HG02981 (cell line): ENCODE measurements around the gene WSCD2.

ENCODE experiments used
- ATAC-seq: cut with Tn5 transposase; IDR thresholded peaks from one replicate; pipeline ENCODE4 v1.9.1; 2021; ENCODE audit warnings: mild to moderate bottlenecking, moderate library complexity; ENCODE audit not compliant: unreplicated experiment

The WSCD2 gene

DNA sequence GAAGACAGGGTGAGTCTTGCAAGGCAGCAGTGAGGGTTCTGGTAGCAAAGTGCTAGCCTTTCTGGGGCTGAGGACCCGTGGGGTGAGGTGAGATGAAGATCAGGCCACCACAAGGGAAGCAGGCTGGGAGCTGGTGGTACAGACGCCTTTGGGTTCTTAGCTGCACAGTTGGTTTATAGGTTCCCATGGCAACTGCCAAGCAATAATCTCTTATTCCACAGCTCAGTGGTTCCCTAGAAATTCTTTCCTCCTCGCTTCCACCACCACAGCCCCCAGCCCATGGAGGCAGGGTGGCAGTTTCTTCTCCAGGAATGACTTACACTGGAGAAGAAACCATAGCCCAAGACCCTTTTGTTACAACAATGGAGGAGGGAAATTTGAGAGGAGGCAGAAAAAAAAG, 127.9 kb downstream of the WSCD2 start:
- no peak for ATAC-seq

- ATAC-seq: no peak
These were observed 128.6 kb downstream of the WSCD2 start for GRCh38 chr12:108257610-108258106.

DNA sequence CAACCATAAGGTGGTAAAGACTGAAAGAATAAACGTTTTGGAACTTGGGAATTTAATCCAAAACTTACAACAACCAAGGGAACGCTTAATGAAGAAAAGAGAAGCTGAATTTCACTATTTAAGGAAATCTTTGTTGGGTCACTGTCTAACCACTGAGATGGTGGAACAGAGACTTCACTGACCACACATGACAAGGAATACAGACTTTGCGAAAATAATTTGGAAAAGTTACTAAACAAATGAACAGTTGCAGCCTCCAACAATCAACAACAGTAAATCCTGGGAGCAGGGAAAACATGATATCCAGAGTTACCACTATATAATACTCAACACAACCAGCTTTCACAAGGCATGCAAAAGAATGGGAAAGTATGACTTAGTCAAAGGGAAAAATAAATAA, 131.0 kb downstream of the WSCD2 start:
- no peak for ATAC-seq

- ATAC-seq: no peak
These were observed 131.9 kb downstream of the WSCD2 start for GRCh38 chr12:108260969-108261368.

GRCh38 chr12:108265505-108265904, 136.4 kb downstream of the WSCD2 start:
- ATAC-seq: no peak

GRCh38 chr12:108266131-108266530, 137.0 kb downstream of the WSCD2 start:
- no peak for ATAC-seq

GRCh38 chr12:108267450-108267849, 138.4 kb downstream of the WSCD2 start:
- ATAC-seq: no peak

DNA sequence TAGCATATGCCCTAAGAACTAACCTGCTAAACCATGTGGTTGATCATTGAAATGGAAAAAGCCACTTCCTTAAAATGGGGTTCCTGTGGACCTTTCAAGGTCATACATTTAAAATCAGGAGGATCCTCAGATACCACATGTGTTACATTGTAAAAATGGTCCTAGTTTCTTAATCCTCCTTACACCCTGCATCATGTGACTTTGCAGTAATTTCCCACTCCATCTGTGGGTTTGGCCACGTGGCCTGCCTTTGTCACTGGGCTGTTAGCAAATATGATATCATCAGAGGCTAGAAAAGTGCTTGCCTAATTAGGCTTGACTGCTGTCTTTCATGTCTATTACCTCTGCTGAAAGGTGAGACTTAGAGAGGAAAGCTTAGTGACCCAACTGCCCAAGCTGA, 139.3 kb downstream of the WSCD2 start:
- no peak for ATAC-seq

GRCh38 chr12:108269224-108269623, 140.1 kb downstream of the WSCD2 start:
- no peak for ATAC-seq

DNA sequence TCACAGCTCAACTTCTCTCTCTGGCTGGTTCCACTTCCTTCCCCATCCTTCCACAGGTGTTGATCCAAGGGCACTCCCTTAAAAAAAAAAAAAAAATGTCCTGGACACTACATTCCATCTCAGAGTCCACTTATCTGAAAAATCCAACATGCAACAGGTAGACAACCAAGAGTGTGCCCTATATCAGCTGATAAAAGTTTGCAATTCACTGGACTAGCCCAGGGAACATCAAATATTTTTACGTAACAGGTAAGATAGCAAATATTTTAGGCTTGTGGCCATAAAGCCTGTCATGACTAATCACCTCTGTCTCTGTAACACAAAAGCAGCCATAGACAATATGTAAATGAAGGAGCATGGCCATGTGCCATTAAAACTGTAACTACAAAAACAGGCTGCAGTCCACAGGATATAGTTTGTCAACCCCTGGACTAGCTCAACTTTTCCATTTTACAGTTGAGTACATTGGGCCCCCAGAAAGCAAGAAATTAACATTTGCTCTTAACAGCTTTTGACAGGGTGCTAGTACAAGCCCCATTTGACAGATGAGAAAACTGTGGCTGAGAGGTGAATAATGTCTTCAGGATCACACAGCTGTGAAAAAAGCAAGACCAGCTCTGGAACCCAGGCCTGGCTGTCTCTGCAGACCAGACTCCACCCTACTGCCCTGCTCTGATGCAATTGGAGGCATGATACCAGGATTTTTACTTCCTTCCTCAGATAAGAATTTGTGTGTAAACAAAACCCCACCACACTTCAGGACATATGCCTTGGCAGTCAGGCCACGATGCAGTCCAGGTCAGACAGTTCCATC, 141.2 kb downstream of the WSCD2 start:
- no peak for ATAC-seq

GRCh38 chr12:108270849-108271143, 141.7 kb downstream of the WSCD2 start:
- no peak for ATAC-seq

DNA sequence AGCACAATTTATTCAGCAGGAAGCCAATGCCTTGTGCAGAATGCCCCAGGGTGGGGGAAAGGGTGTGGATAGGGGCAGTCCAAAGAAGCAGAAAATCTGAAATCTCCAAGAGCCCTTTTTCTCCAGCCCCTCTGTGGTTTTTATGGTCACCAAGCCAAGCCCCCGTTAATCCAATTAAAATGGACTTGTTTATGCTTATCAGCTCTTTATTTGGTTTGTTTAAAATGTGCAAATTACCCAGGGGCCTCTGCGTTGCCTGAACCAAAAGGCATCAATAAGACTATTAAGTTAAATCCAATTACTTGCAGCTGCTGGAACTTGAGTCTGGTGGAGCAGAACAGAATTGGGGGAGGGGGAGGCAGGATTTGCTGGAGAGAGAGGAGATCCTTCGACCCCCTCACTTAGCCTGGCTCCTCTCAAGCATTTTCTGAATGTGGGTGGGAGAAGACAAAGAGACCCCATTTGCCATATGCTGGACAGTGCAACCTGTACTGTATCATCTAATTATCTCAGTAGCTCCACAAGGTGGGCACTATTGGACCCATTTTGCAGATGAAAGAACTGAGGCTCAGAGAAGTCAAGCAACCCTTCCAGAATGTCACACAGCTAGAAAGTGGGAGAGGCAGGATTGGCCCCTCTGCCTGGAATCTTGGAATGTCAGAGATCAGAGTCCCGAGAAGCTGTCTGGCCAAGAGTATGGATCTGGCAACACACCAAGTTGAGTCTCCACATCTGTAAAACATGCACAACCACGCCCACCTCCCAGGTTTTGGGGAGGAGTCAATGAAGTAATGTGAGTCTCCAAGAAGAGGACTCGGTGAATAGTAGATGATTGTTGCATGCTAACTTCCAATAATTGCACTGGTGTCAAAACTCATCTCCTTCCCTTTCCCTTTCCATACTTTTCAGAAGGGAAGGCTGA, 143.1 kb downstream of the WSCD2 start:
- ATAC-seq: no peak

DNA sequence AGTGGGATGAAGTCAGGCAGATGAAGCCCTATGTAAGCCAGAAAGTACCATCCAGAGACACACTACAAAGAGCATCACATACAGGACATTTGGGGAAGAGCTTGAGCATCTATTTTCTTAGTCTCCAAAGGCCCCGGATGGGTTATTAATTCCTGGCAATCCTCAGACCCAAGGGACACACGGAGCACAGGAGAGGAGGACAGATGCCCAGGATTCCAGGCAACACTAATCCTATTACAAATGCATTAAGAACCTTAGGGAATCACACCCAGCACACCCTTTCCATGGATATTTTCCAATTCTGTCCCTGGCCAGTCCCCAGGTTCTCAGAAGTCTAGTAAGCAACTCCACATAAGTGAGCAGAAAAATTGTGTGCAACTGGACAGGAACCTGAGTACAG, 144.1 kb downstream of the WSCD2 start:
- ATAC-seq: no peak

GRCh38 chr12:108277613-108278012, 148.5 kb downstream of the WSCD2 start:
- no peak for ATAC-seq

DNA sequence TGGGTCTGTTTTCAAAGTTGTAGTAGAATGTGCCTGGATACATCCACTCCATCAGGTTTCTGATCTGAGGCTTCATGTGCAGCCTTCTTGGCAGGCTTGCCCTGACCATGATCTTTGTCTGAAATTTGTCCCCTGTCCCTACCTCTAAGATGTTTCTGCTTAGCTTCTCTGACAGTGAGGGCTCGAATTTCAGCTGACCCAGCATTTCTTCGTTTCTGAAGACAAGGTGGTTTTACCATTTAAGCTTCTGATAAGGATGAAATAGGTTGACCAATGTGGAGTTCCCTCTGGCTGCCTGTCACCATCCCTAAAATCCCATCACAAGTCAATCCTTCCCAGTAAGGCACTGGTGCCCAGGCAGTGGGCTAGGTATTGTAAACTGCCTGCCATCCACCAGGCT, 153.1 kb downstream of the WSCD2 start:
- ATAC-seq: no peak

- no peak for ATAC-seq
These were observed 153.6 kb downstream of the WSCD2 start for GRCh38 chr12:108282676-108283075.

DNA sequence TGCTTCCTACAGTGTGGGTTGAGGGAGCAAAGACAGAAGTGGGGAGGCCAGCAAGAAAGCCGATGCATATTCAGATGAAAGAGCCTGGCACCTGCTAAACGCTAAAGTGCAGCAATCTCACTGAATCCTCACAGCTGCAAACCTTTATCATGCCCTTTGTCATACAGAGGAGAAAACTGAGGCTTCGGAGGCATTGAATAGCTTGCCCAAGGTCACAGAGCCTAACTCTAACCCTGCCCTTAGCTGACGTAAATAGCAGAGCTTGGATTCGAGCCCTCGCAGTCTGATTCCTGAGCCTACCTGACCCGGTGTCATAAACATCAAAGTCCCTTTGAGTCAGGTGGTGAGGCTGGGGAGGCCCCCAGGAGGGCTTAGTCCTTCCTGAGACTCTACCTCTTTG, 155.1 kb downstream of the WSCD2 start:
- no peak for ATAC-seq

- no peak for ATAC-seq
These were observed 155.9 kb downstream of the WSCD2 start for GRCh38 chr12:108285016-108285415.

DNA sequence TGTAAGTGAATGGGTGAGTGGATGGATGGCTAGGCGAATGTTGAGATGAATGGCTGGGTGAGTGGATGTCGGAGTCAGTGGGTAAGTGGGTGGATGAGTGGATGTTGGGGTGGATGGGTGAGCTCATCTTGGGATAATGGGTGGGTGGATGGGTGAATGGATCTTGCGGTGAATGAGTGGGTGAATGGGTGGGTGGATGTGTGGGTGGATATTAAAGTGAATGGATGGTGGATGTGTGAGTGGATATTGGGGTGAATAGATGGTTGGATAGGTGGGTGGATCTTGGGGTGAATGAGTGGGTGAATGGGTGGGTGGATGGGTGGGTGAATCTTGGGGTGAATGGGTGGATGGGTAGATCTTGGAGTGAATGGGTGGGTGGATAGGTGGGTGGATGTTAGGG, 158.1 kb downstream of the WSCD2 start:
- no peak for ATAC-seq

DNA sequence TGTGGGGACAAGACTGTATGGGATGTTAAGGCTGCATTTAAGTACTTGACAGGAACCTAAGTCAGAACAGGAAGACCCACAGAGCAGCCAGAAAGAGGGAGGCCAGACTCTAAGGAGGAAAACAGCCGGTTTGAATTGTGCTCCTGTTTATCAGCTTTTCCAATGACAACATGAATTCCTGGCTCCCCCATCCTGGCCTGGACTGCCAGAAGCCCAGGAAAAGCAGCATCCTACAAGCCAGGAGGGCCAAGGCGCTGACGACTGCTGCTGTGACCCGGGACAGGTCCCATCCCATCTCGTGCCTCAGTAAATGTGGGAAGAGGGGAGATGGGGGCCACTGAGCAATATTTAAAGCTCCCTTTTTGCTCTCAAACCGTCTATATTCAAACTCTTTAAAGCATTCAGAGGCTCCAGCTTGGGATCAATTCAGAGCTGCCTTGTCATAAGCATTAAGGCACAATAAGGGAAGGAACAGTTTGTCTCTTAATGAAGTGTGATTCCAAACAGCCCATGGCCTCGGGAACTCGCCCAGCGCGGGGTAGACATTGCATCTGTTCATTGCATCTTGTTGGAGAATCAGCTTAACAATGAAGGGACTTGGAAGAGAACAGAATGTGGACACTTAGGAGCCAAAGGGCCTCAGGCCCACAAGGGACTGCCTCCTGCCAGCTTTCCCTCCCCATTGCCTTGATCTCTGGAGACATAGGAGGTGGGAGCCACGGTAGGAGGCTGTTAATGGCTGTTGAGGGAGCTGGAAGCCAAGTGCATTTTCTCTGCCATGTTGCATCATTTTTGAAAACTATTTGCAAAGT, 160.5 kb downstream of the WSCD2 start:
- ATAC-seq: no peak

DNA sequence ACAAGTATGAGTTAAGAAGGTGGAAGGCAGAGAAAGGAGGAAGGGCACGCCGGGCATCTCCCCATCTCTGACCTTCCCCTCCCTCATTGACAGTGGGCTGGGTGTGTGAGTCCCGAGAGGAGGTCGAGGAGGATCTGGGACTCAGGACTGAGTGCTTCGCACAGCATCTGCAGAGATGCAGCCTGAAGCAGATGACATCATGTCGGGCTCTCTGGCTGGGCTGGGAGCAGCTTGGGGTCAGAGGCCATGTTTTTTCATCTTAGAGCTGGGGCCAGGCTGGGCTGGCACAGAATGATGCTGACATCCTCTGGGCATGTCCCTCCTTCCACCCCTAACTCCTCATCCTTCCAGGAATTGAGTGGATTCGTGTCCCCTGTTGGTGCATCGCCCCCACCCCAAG, 166.6 kb downstream of the WSCD2 start:
- no peak for ATAC-seq
